ENCODE measurements around the gene GOLGA3.

- TF ChIP-seq EP300 (IDR thresholded peaks at IDR 0.05; ENCODE audit: borderline replicate concordance) (no peak), MAX (IDR thresholded peaks at IDR 0.05) (no peak), TAF1 (IDR thresholded peaks at IDR 0.05; ENCODE audit: low read depth) (no peak), CREB1 (IDR thresholded peaks at IDR 0.05; ENCODE audit: low read depth) (no peak), YY1 (IDR thresholded peaks at IDR 0.05; ENCODE audit: low read depth) (no peak), RAD21 (IDR thresholded peaks at IDR 0.05; ENCODE audit: low read depth) (no peak), EGR1 (IDR thresholded peaks at IDR 0.05) (no peak), CEBPB (IDR thresholded peaks at IDR 0.05) (no peak), FOXM1 (IDR thresholded peaks at IDR 0.05; ENCODE audit: borderline replicate concordance, low read depth) (no peak), REST (IDR thresholded peaks at IDR 0.05; ENCODE audit: low read depth) (no peak), NFIC (IDR thresholded peaks at IDR 0.05) (no peak), ZBTB7A (IDR thresholded peaks at IDR 0.05; ENCODE audit: low read depth) (no peak)
Measured at GRCh38 chr12:132719954-132720324, 108.7 kb downstream of the GOLGA3 start.
